T1000 (cell line): ENCODE results near the gene UCN3.
"Not testable (repeated sequence)": the region's sequence is repeated elsewhere in the genome, so short reads cannot be mapped to it uniquely, and the experiment has no call there.

Source experiments
- DNase-seq: peaks from one replicate; lab custom pipeline; 2025; ENCODE audit warnings: mixed read lengths; lab: John Stamatoyannopoulos, UW

The UCN3 gene

GRCh38 chr10:5369362-5370158 lies 4.8 kb downstream of the UCN3 start:
- no peak for DNase-seq

GRCh38 chr10:5370493-5371352 lies 6.0 kb downstream of the UCN3 start:
- DNase-seq = no peak

GRCh38 chr10:5373307-5373706 lies 8.5 kb downstream of the UCN3 start:
- DNase-seq = no peak

DNA sequence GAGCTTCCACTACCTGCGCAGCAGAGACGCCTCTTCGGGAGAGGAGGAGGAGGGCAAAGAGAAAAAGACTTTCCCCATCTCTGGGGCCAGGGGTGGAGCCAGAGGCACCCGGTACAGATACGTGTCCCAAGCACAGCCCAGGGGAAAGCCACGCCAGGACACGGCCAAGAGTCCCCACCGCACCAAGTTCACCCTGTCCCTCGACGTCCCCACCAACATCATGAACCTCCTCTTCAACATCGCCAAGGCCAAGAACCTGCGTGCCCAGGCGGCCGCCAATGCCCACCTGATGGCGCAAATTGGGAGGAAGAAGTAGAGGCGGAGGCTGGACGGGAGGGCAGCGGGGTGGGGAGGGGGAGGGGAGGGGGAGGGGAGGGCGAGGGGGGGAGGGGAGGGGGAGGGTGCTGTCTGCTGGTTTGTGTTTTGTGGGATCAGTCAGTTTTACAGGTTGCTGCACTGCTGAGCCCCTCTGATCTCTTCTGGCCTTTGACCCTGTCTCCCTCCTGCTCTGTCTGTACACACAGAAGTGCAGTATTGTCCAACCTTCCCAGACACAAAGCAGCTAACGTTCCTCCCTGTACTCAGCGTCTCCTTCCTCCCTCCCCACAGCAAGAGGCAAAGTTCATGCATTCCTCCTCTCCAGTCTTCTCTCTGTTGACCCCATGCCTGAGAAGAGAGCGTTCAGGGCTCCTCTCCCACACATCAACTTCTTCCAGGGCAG lies 9.3 kb downstream of the UCN3 start:
- DNase-seq = no peak

- no peak for DNase-seq
These were observed 11.7 kb downstream of the UCN3 start for GRCh38 chr10:5376450-5376849.

DNA sequence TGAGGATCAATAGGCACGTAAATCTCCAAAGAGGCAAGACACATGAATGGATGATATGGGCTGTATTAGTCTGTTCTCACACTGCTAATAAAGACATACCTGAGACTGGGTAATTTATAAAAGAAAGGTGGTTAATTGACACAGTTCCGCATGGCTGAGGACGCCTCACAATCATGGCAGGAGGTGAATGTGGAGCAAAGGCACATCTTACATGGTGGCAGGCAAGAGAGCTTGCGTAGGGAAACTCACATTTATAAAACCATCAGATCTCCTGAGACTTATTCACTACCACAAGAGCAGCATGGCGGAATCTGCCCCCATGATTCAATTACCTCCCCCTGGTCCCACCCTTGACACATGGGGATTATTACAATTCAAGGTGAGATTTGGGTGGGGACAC lies 14.4 kb downstream of the UCN3 start:
- not testable (repeated sequence) for DNase-seq

GRCh38 chr10:5380395-5380794 lies 15.6 kb downstream of the UCN3 start:
- not testable (repeated sequence) for DNase-seq

GRCh38 chr10:5381187-5381586 lies 16.4 kb downstream of the UCN3 start:
- DNase-seq = no peak

DNA sequence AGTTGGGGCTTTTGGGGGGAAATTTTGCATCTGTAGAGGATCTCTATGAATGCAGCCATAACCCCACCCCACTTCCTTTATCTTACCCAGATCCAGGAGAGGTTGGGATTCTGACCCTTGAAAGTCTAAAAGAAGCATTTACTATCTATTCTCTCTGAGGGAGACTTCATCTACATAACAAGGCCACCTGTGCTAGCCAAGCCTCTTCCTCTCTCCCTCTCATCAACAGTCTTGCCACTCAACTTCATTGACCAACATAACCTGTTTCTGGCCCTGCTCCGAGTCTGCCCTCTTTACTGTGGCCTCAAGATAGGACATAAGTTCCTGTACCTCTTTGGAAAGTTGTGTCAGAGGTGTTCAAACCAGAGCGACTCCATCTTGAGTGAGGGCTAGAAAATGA lies 20.5 kb downstream of the UCN3 start:
- DNase-seq = no peak

GRCh38 chr10:5387169-5387568 lies 22.4 kb downstream of the UCN3 start:
- no peak for DNase-seq

DNA sequence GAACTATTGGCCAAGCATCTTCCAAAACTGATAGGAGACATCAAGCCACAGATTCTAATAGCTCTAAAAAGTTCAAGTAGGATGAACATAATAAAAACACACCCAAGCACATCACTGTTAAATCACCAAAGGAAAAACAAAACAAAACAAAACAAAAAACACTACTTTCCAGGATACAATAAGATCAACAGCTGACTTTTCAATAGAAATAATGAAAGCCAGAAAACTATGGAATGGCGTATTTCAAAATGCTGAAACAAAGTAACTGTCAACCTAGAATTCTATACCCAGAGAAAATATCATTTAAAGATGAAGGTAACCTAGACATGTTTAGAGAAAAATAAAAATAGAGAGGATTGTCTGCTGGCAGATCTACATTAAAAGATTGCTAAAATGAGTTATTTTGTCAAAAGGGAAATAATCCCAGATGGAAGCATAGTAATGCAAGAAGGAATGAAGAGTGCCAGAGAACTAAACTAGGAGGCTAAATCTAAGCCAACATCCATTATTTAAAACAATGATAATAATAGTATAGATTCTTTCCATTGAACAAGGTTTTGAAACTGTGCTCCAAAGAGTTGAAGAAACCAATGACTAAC lies 25.9 kb downstream of the UCN3 start:
- no peak for DNase-seq

- no peak for DNase-seq
These were observed 27.0 kb downstream of the UCN3 start for GRCh38 chr10:5391790-5392189.

DNA sequence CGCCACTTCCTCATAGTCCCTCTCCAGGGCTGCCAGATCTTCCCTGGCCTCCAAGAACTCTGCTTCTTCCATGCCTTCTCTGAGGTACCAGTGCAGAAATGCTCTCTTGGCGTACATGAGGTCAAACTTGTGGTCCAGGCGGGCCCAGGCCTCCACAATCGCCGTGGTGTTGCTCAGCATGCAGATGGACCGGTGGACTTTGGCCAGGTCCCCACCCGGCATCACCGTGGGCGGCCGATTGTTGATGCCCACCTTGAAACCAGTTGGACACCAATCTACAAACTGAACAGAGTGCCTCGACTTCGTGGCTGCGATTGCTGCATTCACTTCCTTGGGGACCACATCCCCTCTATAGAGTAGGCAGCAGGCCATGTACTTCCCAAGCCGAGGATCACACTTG lies 28.8 kb downstream of the UCN3 start:
- DNase-seq = no peak

GRCh38 chr10:5395168-5395567 lies 30.4 kb downstream of the UCN3 start:
- no peak for DNase-seq

DNA sequence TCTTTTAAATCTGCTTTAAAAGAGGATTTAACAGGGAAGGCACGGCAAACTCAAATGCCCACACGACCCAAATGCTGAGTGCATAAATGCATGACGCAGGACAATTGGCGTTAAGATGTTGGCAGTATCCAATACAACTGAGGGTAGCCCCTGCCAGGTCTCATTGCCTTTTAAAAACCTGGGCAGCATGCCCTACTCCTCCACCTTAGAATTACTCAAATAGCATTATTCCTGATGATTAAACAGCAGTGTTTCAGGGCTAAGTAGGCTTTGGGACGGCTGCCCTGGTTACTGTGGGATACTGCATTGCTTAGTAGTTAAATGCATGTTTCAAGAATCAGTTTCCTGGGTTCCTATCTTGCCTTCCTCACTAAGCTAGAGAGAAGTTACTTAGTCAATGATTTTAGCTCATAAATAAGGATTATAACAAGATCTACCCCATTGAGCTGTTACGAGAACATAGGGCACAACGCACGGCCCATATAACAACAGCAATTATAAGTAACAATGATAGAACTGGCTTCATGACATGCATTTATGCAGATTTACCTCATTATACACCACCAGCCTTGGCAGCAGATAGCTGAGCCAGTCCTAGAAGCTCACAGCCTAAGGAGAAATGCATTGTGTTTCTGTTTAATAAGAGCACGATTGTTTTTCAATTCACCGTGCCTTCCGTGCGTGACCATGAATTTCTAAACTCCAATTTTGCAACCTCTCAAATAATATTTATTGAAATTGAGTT lies 32.0 kb downstream of the UCN3 start:
- DNase-seq = no peak

- DNase-seq = no peak
These were observed 34.6 kb downstream of the UCN3 start for GRCh38 chr10:5399332-5399731.

DNA sequence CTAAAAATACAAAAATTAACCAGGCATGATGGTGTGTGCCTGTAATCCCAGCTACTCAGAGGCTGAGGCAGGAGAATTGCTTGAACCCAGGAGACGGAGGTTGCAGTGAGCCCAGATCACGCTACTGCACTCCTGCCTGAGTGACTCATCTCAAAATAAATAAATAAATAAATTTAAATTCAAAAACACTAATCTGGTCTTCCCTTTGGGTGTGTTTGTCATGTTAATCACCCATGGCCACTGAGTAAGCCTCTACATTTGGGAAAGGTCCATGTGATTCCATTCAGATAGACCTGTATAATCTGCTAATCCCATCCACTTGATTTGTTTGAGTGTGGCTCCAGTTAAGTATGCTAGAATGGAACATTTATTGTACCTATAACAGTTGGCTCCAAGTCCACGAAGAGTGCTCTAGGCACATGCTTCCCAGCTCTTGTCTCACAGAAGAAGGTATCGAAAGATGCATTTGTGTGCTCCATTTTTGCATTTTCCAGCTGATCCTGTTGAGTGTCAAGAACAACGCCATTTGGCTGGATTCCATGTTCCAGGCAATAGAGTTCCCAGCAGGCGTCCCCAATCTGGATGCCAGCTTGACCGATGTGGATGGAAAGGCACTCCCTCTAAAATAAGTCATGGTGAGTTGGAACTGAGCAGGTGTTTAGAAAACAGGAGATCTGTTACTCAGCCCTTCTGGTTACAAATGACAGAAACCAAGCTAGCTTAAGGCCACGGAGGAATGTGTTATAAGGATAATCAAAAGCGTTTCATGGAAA lies 35.9 kb downstream of the UCN3 start:
- no peak for DNase-seq

GRCh38 chr10:5402798-5403197 lies 38.0 kb downstream of the UCN3 start:
- no peak for DNase-seq

DNA sequence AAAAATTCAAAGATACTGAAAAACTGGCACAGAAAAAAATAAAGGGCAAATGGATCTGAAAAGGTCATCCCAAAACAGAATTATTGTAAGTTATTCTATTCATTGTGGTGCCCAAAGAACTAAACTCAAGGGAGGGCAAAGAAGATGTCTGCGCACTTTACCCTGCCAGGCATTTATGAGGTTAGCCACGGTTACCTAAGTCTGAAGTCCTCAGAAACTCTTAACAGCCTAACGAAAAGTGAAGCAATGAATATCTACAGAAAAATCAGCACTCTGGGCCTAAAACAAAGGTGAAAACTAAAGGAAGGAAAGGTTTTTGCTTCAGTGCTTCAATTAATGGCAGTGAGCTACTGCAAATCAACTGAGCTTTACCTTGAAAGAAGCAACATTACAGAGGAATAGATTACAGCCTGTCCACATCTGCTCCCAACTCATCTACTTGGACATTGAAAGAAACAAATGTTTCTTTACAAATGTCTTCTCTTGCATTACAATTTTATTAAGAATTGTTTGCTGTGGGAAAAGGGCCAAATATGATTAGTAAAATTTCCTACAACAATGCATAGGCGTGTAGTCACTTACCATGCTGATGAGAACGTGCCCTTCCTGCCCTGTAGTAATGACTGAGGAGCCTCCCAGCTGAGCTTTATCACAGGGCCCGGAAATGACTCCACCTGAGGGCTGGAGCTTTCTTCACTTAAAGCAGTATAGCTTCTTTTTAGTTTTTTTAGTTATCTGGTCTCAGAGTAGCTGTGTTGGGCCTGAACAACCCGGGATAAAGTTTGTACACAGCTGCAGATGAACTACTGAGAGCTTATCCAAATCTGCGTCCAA lies 39.7 kb downstream of the UCN3 start, which contains the start of gene TUBAL3:
Gene TUBAL3 (minus strand): TSS at position 621 of the 834 bp plus-strand sequence. CDS start 36 bp downstream, at position 585.
- no peak for DNase-seq

DNA sequence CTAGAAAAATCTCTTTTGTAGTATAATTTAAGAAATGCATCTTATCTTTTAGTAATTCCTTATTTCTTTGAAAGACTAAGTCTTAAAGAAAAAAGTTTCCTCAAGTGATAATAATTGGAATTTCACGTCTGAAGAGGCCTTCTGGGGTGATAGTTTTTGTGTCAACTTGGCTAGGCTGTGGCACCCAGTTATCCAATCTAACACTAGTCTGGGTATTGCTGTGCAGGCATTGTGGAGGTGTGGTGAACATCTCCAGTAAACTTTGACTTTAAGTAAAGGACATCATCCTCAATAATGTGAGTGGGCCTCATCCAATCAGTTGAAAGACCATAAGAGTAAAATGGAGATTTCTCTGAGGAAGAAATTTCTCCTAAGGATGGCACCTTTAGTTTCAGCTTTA lies 42.2 kb downstream of the UCN3 start:
- no peak for DNase-seq
